HG03460 (cell line): ENCODE measurements around the gene GALNS.
"Not testable (repeated sequence)": the region's sequence is repeated elsewhere in the genome, so short reads cannot be mapped to it uniquely, and the experiment has no call there.

Experiments used
- ATAC-seq: cut with Tn5 transposase; IDR thresholded peaks from one replicate; pipeline ENCODE4 v1.9.1; 2021; ENCODE audit not compliant: unreplicated experiment

GALNS gene

GRCh38 chr16:88806491-88807111, 50.1 kb downstream of the GALNS start:
- ATAC-seq = no peak

GRCh38 chr16:88805887-88806393, 50.8 kb downstream of the GALNS start:
- no peak for ATAC-seq

- ATAC-seq = no peak
Observed at GRCh38 chr16:88805340-88805715, 51.4 kb downstream of the GALNS start.

GRCh38 chr16:88804552-88805339, 52.0 kb downstream of the GALNS start:
- no peak for ATAC-seq

GRCh38 chr16:88804173-88804551, 52.6 kb downstream of the GALNS start:
- no peak for ATAC-seq

GRCh38 chr16:88803264-88803987, 53.3 kb downstream of the GALNS start, which contains the start of gene CDT1:
TSS of gene CDT1 (plus strand) at chr16:88803789. CDS start at chr16:88803832, 43 bp downstream.
- ATAC-seq = no peak

- ATAC-seq = no peak
Observed at GRCh38 chr16:88800277-88800592, 56.5 kb downstream of the GALNS start.

GRCh38 chr16:88799569-88800276, 57.0 kb downstream of the GALNS start:
- ATAC-seq = no peak

GRCh38 chr16:88798772-88799455, 57.8 kb downstream of the GALNS start:
- no peak for ATAC-seq

GRCh38 chr16:88798073-88798472, 58.7 kb downstream of the GALNS start:
- no peak for ATAC-seq

- no peak for ATAC-seq
Observed at GRCh38 chr16:88796278-88796677, 60.5 kb downstream of the GALNS start.

- no peak for ATAC-seq
Observed at GRCh38 chr16:88793251-88793954, 63.3 kb downstream of the GALNS start.

- ATAC-seq = no peak
Observed at GRCh38 chr16:88792668-88793250, 64.0 kb downstream of the GALNS start.

- ATAC-seq = no peak
Observed at GRCh38 chr16:88792078-88792550, 64.6 kb downstream of the GALNS start.

- no peak for ATAC-seq
Observed at GRCh38 chr16:88790312-88791211, 66.2 kb downstream of the GALNS start.

- ATAC-seq = no peak
Observed at GRCh38 chr16:88789594-88789993, 67.2 kb downstream of the GALNS start.

GRCh38 chr16:88788749-88789148, 68.0 kb downstream of the GALNS start:
- ATAC-seq = not testable (repeated sequence)

- no peak for ATAC-seq
Observed at GRCh38 chr16:88787579-88788314, 69.0 kb downstream of the GALNS start.
